Ascending aorta (tissue), 2 donors: ENCODE results near the gene DCAF17. TPM values are rescaled to one million over a fixed set of nuclear protein-coding genes. Genes with fewer than 3 reads are reported as not detected.
"Not testable (repeated sequence)": the region's sequence is repeated elsewhere in the genome, so short reads cannot be mapped to it uniquely, and the experiment has no call there.

Source experiments
- DNase-seq, 2 donors: peaks; one replicate each; pipeline ENCODE4 v3.0.0-alpha.2; 2019; ENCODE audit warnings: low spot score in 2 of 2
- H3K27ac ChIP-seq, 2 donors: fragments of 200-600 bp; sonication (generic); one replicate each; pipeline ENCODE4 v1.5.1; 2016 to 2017; ENCODE audit warnings: mild to moderate bottlenecking in 1 of 2
- H3K27me3 ChIP-seq: fragments of 200-600 bp; sonication (generic); one replicate; pipeline ENCODE4 v1.5.1; 2017
- H3K36me3 ChIP-seq, 2 donors: fragments of 200-600 bp; sonication (generic); one replicate each; pipeline ENCODE4 v1.5.1; 2016
- H3K4me1 ChIP-seq, 2 donors: fragments of 200-600 bp; sonication (generic); one replicate each; pipeline ENCODE4 v1.5.1; 2016 to 2017; ENCODE audit warnings: mild to moderate bottlenecking in 1 of 2
- H3K4me3 ChIP-seq, 2 donors: fragments of 200-600 bp; sonication (generic); one replicate each; pipeline ENCODE4 v1.5.1; 2016 to 2017; ENCODE audit warnings: mild to moderate bottlenecking in 1 of 2
- H3K9me3 ChIP-seq, 2 donors: fragments of 200-600 bp; sonication (generic); one replicate each; pipeline ENCODE4 v1.5.1; 2016
- intact Hi-C: fragments of 100-400 bp; cut with DNase I; formaldehyde crosslinking; loops from one replicate; pipeline ENCODE4 v1.15.1; 2023
- total RNA-seq: library from RNA; depleted of rRNA; stranded (reverse); fragments of >200 nt; gene quantifications from one replicate; pipeline ENCODE4 v1.1.0, GENCODE V29; 2016
- TF ChIP-seq, protein P1 (sequence below), 3 experiments: fragments of 200-600 bp in 2 of 3; fragments of 450-650 bp in 1 of 3; sonication (generic) in 2 of 3; IDR thresholded peaks; one replicate each; pipeline ENCODE4 v1.5.1; 2016 to 2019; ENCODE audit warnings: antibody characterized with exemption in 3 of 3, mild to moderate bottlenecking in 1 of 3, moderate library complexity in 1 of 3

Gene DCAF17
- total RNA-seq, 1 donor from 2014 or later, result 22.6 TPM

- DNase-seq, result peak; percentile 49 to 93
- no peak overlapping the region for H3K4me3 ChIP-seq
- H3K4me1 ChIP-seq, result no peaks in the 10 kb centered on the region
- no peaks in the 10 kb centered on the region for H3K9me3 ChIP-seq
- intact Hi-C loops, result loop anchor here (1.0 to 5.0 kb wide), 4 partner anchors 18 to 489 kb away; partner anchors contain the start of genes DCAF17, GORASP2 and TLK1
- TF ChIP-seq, protein P1, sequence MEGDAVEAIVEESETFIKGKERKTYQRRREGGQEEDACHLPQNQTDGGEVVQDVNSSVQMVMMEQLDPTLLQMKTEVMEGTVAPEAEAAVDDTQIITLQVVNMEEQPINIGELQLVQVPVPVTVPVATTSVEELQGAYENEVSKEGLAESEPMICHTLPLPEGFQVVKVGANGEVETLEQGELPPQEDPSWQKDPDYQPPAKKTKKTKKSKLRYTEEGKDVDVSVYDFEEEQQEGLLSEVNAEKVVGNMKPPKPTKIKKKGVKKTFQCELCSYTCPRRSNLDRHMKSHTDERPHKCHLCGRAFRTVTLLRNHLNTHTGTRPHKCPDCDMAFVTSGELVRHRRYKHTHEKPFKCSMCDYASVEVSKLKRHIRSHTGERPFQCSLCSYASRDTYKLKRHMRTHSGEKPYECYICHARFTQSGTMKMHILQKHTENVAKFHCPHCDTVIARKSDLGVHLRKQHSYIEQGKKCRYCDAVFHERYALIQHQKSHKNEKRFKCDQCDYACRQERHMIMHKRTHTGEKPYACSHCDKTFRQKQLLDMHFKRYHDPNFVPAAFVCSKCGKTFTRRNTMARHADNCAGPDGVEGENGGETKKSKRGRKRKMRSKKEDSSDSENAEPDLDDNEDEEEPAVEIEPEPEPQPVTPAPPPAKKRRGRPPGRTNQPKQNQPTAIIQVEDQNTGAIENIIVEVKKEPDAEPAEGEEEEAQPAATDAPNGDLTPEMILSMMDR (IDR thresholded peaks at IDR 0.05), result peak; percentile 75 to 84 (median 76)
- no peaks in the 10 kb centered on the region for H3K27me3 ChIP-seq
- H3K27ac ChIP-seq, result peak overlapping the region in 1 of 2 donors; percentile 67
- no peaks in the 10 kb centered on the region for H3K36me3 ChIP-seq
These were observed 17.8 kb upstream of the DCAF17 start for GRCh38 chr2:171416009-171416926.

DNA sequence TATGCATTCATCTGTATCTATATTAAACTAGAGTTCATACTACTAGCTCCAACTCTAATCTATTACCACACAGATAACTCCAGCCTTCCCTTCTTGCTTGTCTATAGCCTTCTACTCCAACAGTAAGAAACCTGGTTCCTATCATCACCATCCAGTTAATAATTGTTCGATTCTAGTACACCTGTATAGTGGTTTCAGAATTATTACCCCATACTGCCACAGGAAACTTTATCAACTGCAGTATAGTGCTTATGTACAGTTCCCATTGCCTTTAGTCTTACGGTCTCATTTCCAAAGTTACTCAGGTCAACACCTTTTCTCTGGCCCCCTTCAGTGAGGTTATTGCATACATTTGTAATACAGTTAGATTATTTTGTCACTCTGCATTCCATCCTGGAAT is 14.7 kb upstream of the DCAF17 start:
- TF ChIP-seq, protein P1 (IDR thresholded peaks at IDR 0.05), result no peak
- H3K27me3 ChIP-seq, result no peaks in the 10 kb centered on the region
- no peak for DNase-seq
- intact Hi-C loops, result loop anchor here (5.0 kb wide), 2 partner anchors 257 to 492 kb away; partner anchors contain the start of genes GORASP2 and TLK1
- no peaks in the 10 kb centered on the region for H3K36me3 ChIP-seq
- H3K27ac ChIP-seq, result no peak overlapping the region
- H3K4me3 ChIP-seq, result no peak overlapping the region
- no peaks in the 10 kb centered on the region for H3K4me1 ChIP-seq
- H3K9me3 ChIP-seq, result no peaks in the 10 kb centered on the region

- Histone ChIP-seq H3K4me3 (no peak overlapping the region), H3K4me1 (no peaks in the 10 kb centered on the region), H3K9me3 (no peaks in the 10 kb centered on the region), H3K27ac (no peak overlapping the region), H3K36me3 (no peaks in the 10 kb centered on the region), H3K27me3 (no peaks in the 10 kb centered on the region)
- intact Hi-C loops, result no loop called here
- no peak for DNase-seq
- TF ChIP-seq, protein P1 (IDR thresholded peaks at IDR 0.05), result no peak
These were observed 13.1 kb upstream of the DCAF17 start for GRCh38 chr2:171420728-171421563.

- H3K4me1 ChIP-seq, H3K27me3 ChIP-seq, intact Hi-C loops, DNase-seq, H3K36me3 ChIP-seq, H3K9me3 ChIP-seq, H3K27ac ChIP-seq, H3K4me3 ChIP-seq: not testable (repeated sequence)
These were observed 11.1 kb upstream of the DCAF17 start for GRCh38 chr2:171422710-171423495.

- peaks cover 0 to 14% of the 10 kb centered on the region in 2 donors for H3K4me1 ChIP-seq
- no peaks in the 10 kb centered on the region for H3K9me3 ChIP-seq
- no peak for DNase-seq
- no peak overlapping the region for H3K4me3 ChIP-seq
- H3K36me3 ChIP-seq, result no peaks in the 10 kb centered on the region
- TF ChIP-seq, protein P1 (IDR thresholded peaks at IDR 0.05), result no peak
- no peak overlapping the region for H3K27ac ChIP-seq
- intact Hi-C loops, result loop anchor here (5.0 to 10.0 kb wide), 5 partner anchors 268 to 1846 kb away; partner anchors contain the start of genes PDK1, PPIG and TLK1
- no peaks in the 10 kb centered on the region for H3K27me3 ChIP-seq
These were observed 3.3 kb upstream of the DCAF17 start for GRCh38 chr2:171430516-171431410.
